Lower lobe of right lung (tissue), 2 donors: Measurements from ENCODE around the gene MAD1L1. TPM values are rescaled to one million over a fixed set of nuclear protein-coding genes. Genes with fewer than 3 reads are reported as not detected.

Experiments used
- ATAC-seq, 2 donors: fragments of 200-7000 bp; cut with Tn5 transposase; one replicate each; pipeline ENCODE4 v1.9.1; 2020 to 2022; ENCODE audit warnings: mild to moderate bottlenecking in 2 of 2, moderate library complexity in 2 of 2
- DNase-seq: peaks from one replicate; pipeline ENCODE4 v3.0.0-alpha.2; 2020
- H3K27ac ChIP-seq: fragments of 200-600 bp; one replicate; pipeline ENCODE4 v1.8.0; 2022
- H3K27me3 ChIP-seq: fragments of 200-600 bp; one replicate; pipeline ENCODE4 v1.8.0; 2022; ENCODE audit warnings: low read depth
- H3K36me3 ChIP-seq: fragments of 200-600 bp; one replicate; pipeline ENCODE4 v1.8.0; 2022; ENCODE audit warnings: mild to moderate bottlenecking
- H3K4me1 ChIP-seq: fragments of 200-600 bp; one replicate; pipeline ENCODE4 v1.8.0; 2022
- H3K4me3 ChIP-seq: fragments of 200-600 bp; one replicate; pipeline ENCODE4 v1.8.0; 2022; ENCODE audit warnings: mild to moderate bottlenecking
- H3K9me3 ChIP-seq: fragments of 200-600 bp; one replicate; pipeline ENCODE4 v1.8.0; 2022
- CTCF ChIP-seq: fragments of 200-600 bp; IDR thresholded peaks from one replicate; pipeline ENCODE4 v1.8.0; 2022; ENCODE audit warnings: antibody characterized with exemption, mild to moderate bottlenecking
- intact Hi-C: fragments of 100-400 bp; cut with DNase I; formaldehyde crosslinking; loops from one replicate; pipeline ENCODE4 v1.11.0; 2022
- total RNA-seq: library from RNA; stranded (reverse); fragmentation: NEBNext Ultra II Directional; extraction: Animal tissue kit (Norgen Biotek cat#: 25700); gene quantifications from one replicate; pipeline ENCODE4 v1.2.1, GENCODE V29; 2021
- donor health status: DM: no; HTN: yes; CAD: no; lungs with severe emphysema.

The MAD1L1 gene
- total RNA-seq, 1 donor from 2014 or later, result 44.5 TPM

GRCh38 chr7:2099048-2099957 is 133.4 kb downstream of the MAD1L1 start:
- DNase-seq (no peak), ATAC-seq (no peak)
- Histone ChIP-seq H3K27ac (no peak overlapping the region), H3K4me1 (peaks cover 11% of the 10 kb centered on the region), H3K9me3 (no peaks in the 10 kb centered on the region), H3K27me3 (no peaks in the 10 kb centered on the region), H3K36me3 (no peaks in the 10 kb centered on the region), H3K4me3 (no peak overlapping the region)
- intact Hi-C loops, result no loop called here
- TF ChIP-seq CTCF, result no peak

DNA sequence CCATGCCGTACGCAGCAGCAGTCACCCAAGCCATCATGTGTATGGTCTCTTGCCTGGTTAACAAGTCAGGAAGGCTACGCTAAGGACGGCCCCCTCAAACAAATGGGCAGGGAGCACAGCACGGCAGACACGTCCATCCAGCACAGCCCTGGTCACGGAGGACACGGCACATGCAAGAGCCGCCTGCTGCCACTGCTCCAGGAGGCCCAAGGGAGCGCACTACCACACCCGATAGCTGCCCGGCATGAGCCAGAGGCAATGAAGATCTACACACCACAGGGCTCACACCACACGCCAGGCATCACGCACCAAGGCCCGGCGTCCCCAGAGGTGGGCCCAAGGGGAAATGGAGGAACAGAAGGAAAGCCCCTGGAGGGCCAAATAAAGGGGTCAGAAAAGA is 134.2 kb downstream of the MAD1L1 start:
- DNase-seq, result no peak
- no peak for TF ChIP-seq CTCF
- H3K27me3 ChIP-seq, result no peaks in the 10 kb centered on the region

DNA sequence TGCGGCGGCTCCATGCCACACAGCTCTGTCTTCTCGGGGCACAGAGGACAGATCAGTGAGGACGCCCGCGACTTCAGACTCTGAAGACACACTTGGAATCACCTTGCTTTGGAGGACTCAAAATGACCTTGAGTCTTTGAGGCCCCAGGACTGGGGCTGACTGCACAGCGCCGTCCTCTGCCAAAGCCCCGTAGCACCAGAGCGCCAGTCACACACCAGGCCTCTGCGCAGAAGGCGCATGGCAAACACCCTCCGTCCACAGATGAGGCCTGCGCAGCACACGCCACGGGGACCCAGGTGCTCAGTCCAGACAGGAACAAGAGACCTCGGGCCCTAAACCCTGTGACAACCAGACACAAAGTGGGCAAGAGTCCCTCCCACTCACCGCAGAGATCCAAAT is 134.7 kb downstream of the MAD1L1 start:
- no peaks in the 10 kb centered on the region for H3K9me3 ChIP-seq
- H3K36me3 ChIP-seq, result no peaks in the 10 kb centered on the region
- intact Hi-C loops, result no loop called here
- no peak for TF ChIP-seq CTCF
- no peak overlapping the region for H3K4me3 ChIP-seq
- no peaks in the 10 kb centered on the region for H3K27me3 ChIP-seq
- H3K27ac ChIP-seq, result no peak overlapping the region
- DNase-seq, result no peak
- no peaks in the 10 kb centered on the region for H3K4me1 ChIP-seq
- no peak for ATAC-seq

More for the DNA sequence above, 134.2 kb downstream of the MAD1L1 start:
- no peaks in the 10 kb centered on the region for H3K36me3 ChIP-seq
- ATAC-seq, result no peak
- intact Hi-C loops, result no loop called here
- no peak overlapping the region for H3K4me3 ChIP-seq
- no peaks in the 10 kb centered on the region for H3K9me3 ChIP-seq
- H3K27ac ChIP-seq, result no peak overlapping the region
- peaks cover 3% of the 10 kb centered on the region for H3K4me1 ChIP-seq

DNA sequence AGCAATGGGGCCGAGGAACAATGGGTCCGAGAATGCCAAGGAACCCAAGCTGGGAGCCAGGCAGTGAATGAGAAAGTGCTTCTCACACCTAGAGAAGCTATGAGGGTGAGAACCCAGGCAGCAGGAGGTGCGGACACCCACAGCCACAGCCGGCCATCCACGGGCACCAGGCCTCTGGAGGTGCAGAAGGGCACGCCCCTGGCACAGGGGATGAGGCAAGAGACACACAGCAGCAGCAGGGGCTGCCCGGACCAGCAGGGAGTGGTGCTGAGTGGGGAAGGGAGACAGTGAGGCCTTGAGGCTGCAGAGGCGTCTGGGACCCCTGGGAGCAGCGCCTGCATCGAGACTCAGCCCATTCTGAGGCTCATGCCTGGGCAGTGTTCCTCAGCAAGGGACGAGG is 135.3 kb downstream of the MAD1L1 start:
- Histone ChIP-seq H3K36me3 (no peaks in the 10 kb centered on the region), H3K27me3 (no peaks in the 10 kb centered on the region), H3K4me1 (no peaks in the 10 kb centered on the region), H3K4me3 (no peak overlapping the region), H3K9me3 (no peaks in the 10 kb centered on the region), H3K27ac (no peak overlapping the region)
- intact Hi-C loops, result no loop called here
- TF ChIP-seq CTCF, result no peak
- DNase-seq, result no peak
- ATAC-seq, result no peak

GRCh38 chr7:2096692-2097387 is 135.9 kb downstream of the MAD1L1 start:
- no peak for TF ChIP-seq CTCF
- ATAC-seq (peak; percentile 34 to 54), DNase-seq (peak; percentile 69)
- Histone ChIP-seq H3K27me3 (no peaks in the 10 kb centered on the region), H3K4me3 (no peak overlapping the region), H3K27ac (no peak overlapping the region), H3K9me3 (no peaks in the 10 kb centered on the region), H3K4me1 (no peaks in the 10 kb centered on the region), H3K36me3 (no peaks in the 10 kb centered on the region)
- intact Hi-C loops, result no loop called here
